ENCODE results near the gene GORAB.

The GORAB gene

GRCh38 chr1:170503665-170504064 lies 28.3 kb upstream of the GORAB start:
- no peak for DNase-seq (ENCODE audit: low read depth)
- no peak overlapping the region for H3K4me3 ChIP-seq (ENCODE audit: low read length)
- TF ChIP-seq CTCF (conservative IDR thresholded peaks at IDR 0.05; ENCODE audit: low read depth, low read length): no peak

GRCh38 chr1:170510163-170510562 lies 21.8 kb upstream of the GORAB start:
- no peak for DNase-seq (ENCODE audit: low read depth)
- H3K4me3 ChIP-seq (ENCODE audit: low read length): no peak overlapping the region
- no peak for TF ChIP-seq CTCF (conservative IDR thresholded peaks at IDR 0.05; ENCODE audit: low read depth, low read length)

GRCh38 chr1:170511038-170511437 lies 20.9 kb upstream of the GORAB start:
- TF ChIP-seq CTCF (conservative IDR thresholded peaks at IDR 0.05; ENCODE audit: low read depth, low read length): no peak
- H3K4me3 ChIP-seq (ENCODE audit: low read length): no peak overlapping the region
- DNase-seq (ENCODE audit: low read depth): no peak

GRCh38 chr1:170513138-170513537 lies 18.8 kb upstream of the GORAB start:
- H3K4me3 ChIP-seq (ENCODE audit: low read length): no peak overlapping the region

GRCh38 chr1:170518185-170518834 lies 13.7 kb upstream of the GORAB start:
- no peak for DNase-seq (ENCODE audit: low read depth)
- H3K4me3 ChIP-seq (ENCODE audit: low read length): no peak overlapping the region
- no peak for TF ChIP-seq CTCF (conservative IDR thresholded peaks at IDR 0.05; ENCODE audit: low read depth, low read length)

More at GRCh38 chr1:170513138-170513537, 18.8 kb upstream of the GORAB start:
- no peak for TF ChIP-seq CTCF (conservative IDR thresholded peaks at IDR 0.05; ENCODE audit: low read depth, low read length)
- DNase-seq (ENCODE audit: low read depth): no peak

GRCh38 chr1:170518965-170519364 lies 13.0 kb upstream of the GORAB start:
- DNase-seq (ENCODE audit: low read depth): no peak
- TF ChIP-seq CTCF (conservative IDR thresholded peaks at IDR 0.05; ENCODE audit: low read depth, low read length): no peak
- H3K4me3 ChIP-seq (ENCODE audit: low read length): no peak overlapping the region

- TF ChIP-seq CTCF (conservative IDR thresholded peaks at IDR 0.05; ENCODE audit: low read depth, low read length): no peak
- DNase-seq (ENCODE audit: low read depth): no peak
- H3K4me3 ChIP-seq (ENCODE audit: low read length): no peak overlapping the region
Measured at GRCh38 chr1:170520601-170521000, 11.4 kb upstream of the GORAB start.
